ENCODE results near the gene TNXB. TPM values are rescaled to one million over a fixed set of nuclear protein-coding genes. Genes with fewer than 3 reads are reported as not detected.
"Not testable (repeated sequence)": the region's sequence is repeated elsewhere in the genome, so short reads cannot be mapped to it uniquely, and the experiment has no call there.

TNXB gene
- total RNA-seq, 5 donors from 2014 or later (not counting 1 experiment from before 2014, with no cell fraction given), result 8.0 to 20.9 (median 15.4) TPM

GRCh38 chr6:32060966-32061655, 48.0 kb downstream of the TNXB start:
- no peak overlapping the region for H3K27ac ChIP-seq (ENCODE audit: low read length)
- Mint-ChIP-seq H3K4me3 (no peak overlapping the region), H3K36me3 (peaks cover 2% of the 10 kb centered on the region), H3K4me1 (no peaks in the 10 kb centered on the region), H3K9me3 (no peaks in the 10 kb centered on the region), H3K27ac (no peak overlapping the region), H3K27me3 (peaks cover 6% of the 10 kb centered on the region in 2 donors)
- 84% methylated on average over 16 of the region's 28 CpGs for WGBS (ENCODE audit: insufficient coverage)
- no peaks in the 10 kb centered on the region for H3K4me1 ChIP-seq (ENCODE audit: control insufficient read depth in 1 of 2, extremely low read depth in 1 of 2, insufficient read depth in 2 of 2, low read length in 2 of 2)
- no peak overlapping the region for H3K4me3 ChIP-seq (ENCODE audit: control insufficient read depth in 1 of 2, extremely low read depth in 1 of 2, low read length in 1 of 2)
- POLR2A ChIA-PET, result no interaction called here
- no peaks in the 10 kb centered on the region for H3K9me3 ChIP-seq
- ATAC-seq (replicated peaks in 1 of 4) (no peak), DNase-seq (no peak)
- no peaks in the 10 kb centered on the region for H3K36me3 ChIP-seq (ENCODE audit: control insufficient read depth in 2 of 2, extremely low read depth in 1 of 2, insufficient read depth in 1 of 2, low read length in 1 of 2)
- peaks cover 0 to 17% of the 10 kb centered on the region in 2 experiments for H3K27me3 ChIP-seq (replicated peaks in 1 of 2; ENCODE audit: control insufficient read depth in 2 of 2, extremely low read depth in 1 of 2, insufficient read depth in 2 of 2, low read length in 1 of 2)
- CTCF ChIA-PET, result no interaction called here

- Mint-ChIP-seq H3K4me3 (no peak overlapping the region), H3K4me1 (no peaks in the 10 kb centered on the region), H3K27me3 (peaks cover 6 to 8% of the 10 kb centered on the region in 2 donors), H3K27ac (no peak overlapping the region), H3K36me3 (peaks cover 2% of the 10 kb centered on the region), H3K9me3 (no peaks in the 10 kb centered on the region)
- Histone ChIP-seq H3K9me3 (no peaks in the 10 kb centered on the region), H3K27me3 (replicated peaks in 1 of 2; ENCODE audit: control insufficient read depth in 2 of 2, extremely low read depth in 1 of 2, insufficient read depth in 2 of 2, low read length in 1 of 2) (peaks cover 0 to 17% of the 10 kb centered on the region in 2 experiments), H3K4me1 (ENCODE audit: control insufficient read depth in 1 of 2, extremely low read depth in 1 of 2, insufficient read depth in 2 of 2, low read length in 2 of 2) (no peaks in the 10 kb centered on the region), H3K4me3 (ENCODE audit: control insufficient read depth in 1 of 2, extremely low read depth in 1 of 2, low read length in 1 of 2) (no peak overlapping the region), H3K36me3 (ENCODE audit: control insufficient read depth in 2 of 2, extremely low read depth in 1 of 2, insufficient read depth in 1 of 2, low read length in 1 of 2) (no peaks in the 10 kb centered on the region), H3K27ac (ENCODE audit: low read length) (no peak overlapping the region)
- DNase-seq (no peak), ATAC-seq (replicated peaks in 1 of 4) (no peak)
- ChIA-PET POLR2A (no interaction called here), CTCF (no interaction called here)
- WGBS (ENCODE audit: insufficient coverage), result 87% methylated on average over 11 of the region's 11 CpGs
Observed at GRCh38 chr6:32058511-32058963, 50.6 kb downstream of the TNXB start.

GRCh38 chr6:32057966-32058365, 51.2 kb downstream of the TNXB start:
- no peaks in the 10 kb centered on the region for H3K36me3 ChIP-seq (ENCODE audit: control insufficient read depth in 2 of 2, extremely low read depth in 1 of 2, insufficient read depth in 1 of 2, low read length in 1 of 2)
- H3K9me3 ChIP-seq, result no peaks in the 10 kb centered on the region
- ATAC-seq (replicated peaks in 1 of 4) (no peak), DNase-seq (no peak)
- CTCF ChIA-PET, result no interaction called here
- no peak overlapping the region for H3K4me3 Mint-ChIP-seq
- H3K27ac ChIP-seq (ENCODE audit: low read length), result no peak overlapping the region
- H3K9me3 Mint-ChIP-seq, result no peaks in the 10 kb centered on the region
- peaks cover 2% of the 10 kb centered on the region for H3K36me3 Mint-ChIP-seq
- no peak overlapping the region for H3K4me3 ChIP-seq (ENCODE audit: control insufficient read depth in 1 of 2, extremely low read depth in 1 of 2, low read length in 1 of 2)
- peaks cover 0 to 22% of the 10 kb centered on the region in 2 experiments for H3K27me3 ChIP-seq (replicated peaks in 1 of 2; ENCODE audit: control insufficient read depth in 2 of 2, extremely low read depth in 1 of 2, insufficient read depth in 2 of 2, low read length in 1 of 2)
- H3K4me1 Mint-ChIP-seq, result no peaks in the 10 kb centered on the region
- POLR2A ChIA-PET, result no interaction called here
- peaks cover 6 to 8% of the 10 kb centered on the region in 2 donors for H3K27me3 Mint-ChIP-seq
- H3K4me1 ChIP-seq (ENCODE audit: control insufficient read depth in 1 of 2, extremely low read depth in 1 of 2, insufficient read depth in 2 of 2, low read length in 2 of 2), result no peaks in the 10 kb centered on the region
- WGBS (ENCODE audit: insufficient coverage), result 84% methylated on average over 6 of the region's 17 CpGs
- no peak overlapping the region for H3K27ac Mint-ChIP-seq

- no peak overlapping the region for H3K27ac Mint-ChIP-seq
- Histone ChIP-seq H3K27ac (ENCODE audit: low read length) (no peak overlapping the region), H3K27me3 (replicated peaks in 1 of 2; ENCODE audit: control insufficient read depth in 2 of 2, extremely low read depth in 1 of 2, insufficient read depth in 2 of 2, low read length in 1 of 2) (peaks cover 0 to 24% of the 10 kb centered on the region in 2 experiments), H3K4me1 (ENCODE audit: control insufficient read depth in 1 of 2, extremely low read depth in 1 of 2, insufficient read depth in 2 of 2, low read length in 2 of 2) (no peaks in the 10 kb centered on the region), H3K4me3 (ENCODE audit: control insufficient read depth in 1 of 2, extremely low read depth in 1 of 2, low read length in 1 of 2) (no peak overlapping the region), H3K9me3 (no peaks in the 10 kb centered on the region), H3K36me3 (ENCODE audit: control insufficient read depth in 2 of 2, extremely low read depth in 1 of 2, insufficient read depth in 1 of 2, low read length in 1 of 2) (no peaks in the 10 kb centered on the region)
- no peak overlapping the region for H3K4me3 Mint-ChIP-seq
- H3K27me3 Mint-ChIP-seq, result peaks cover 6 to 10% of the 10 kb centered on the region in 2 donors
- POLR2A ChIA-PET, result no interaction called here
- CTCF ChIA-PET, result no interaction called here
- WGBS (ENCODE audit: insufficient coverage), result 100% methylated on average over 3 of the region's 7 CpGs
- peaks cover 2% of the 10 kb centered on the region for H3K36me3 Mint-ChIP-seq
- ATAC-seq (replicated peaks in 1 of 4), result no peak
- DNase-seq, result no peak
- H3K9me3 Mint-ChIP-seq, result no peaks in the 10 kb centered on the region
- H3K4me1 Mint-ChIP-seq, result no peaks in the 10 kb centered on the region
Observed at GRCh38 chr6:32056254-32056653, 52.9 kb downstream of the TNXB start.

- H3K4me1 ChIP-seq (ENCODE audit: control insufficient read depth in 1 of 2, extremely low read depth in 1 of 2, insufficient read depth in 2 of 2, low read length in 2 of 2); ATAC-seq (replicated peaks in 1 of 4); H3K36me3 Mint-ChIP-seq; H3K4me3 ChIP-seq (ENCODE audit: control insufficient read depth in 1 of 2, extremely low read depth in 1 of 2, low read length in 1 of 2); H3K4me3 Mint-ChIP-seq; H3K9me3 Mint-ChIP-seq; H3K27ac ChIP-seq (ENCODE audit: low read length); H3K27ac Mint-ChIP-seq; H3K36me3 ChIP-seq (ENCODE audit: control insufficient read depth in 2 of 2, extremely low read depth in 1 of 2, insufficient read depth in 1 of 2, low read length in 1 of 2); DNase-seq; POLR2A ChIA-PET; H3K27me3 Mint-ChIP-seq; H3K9me3 ChIP-seq; H3K4me1 Mint-ChIP-seq; CTCF ChIA-PET: not testable (repeated sequence)
- WGBS (ENCODE audit: insufficient coverage), result 73% methylated on average over 3 of the region's 21 CpGs
- peaks cover 0 to 24% of the 10 kb centered on the region in 2 experiments for H3K27me3 ChIP-seq (replicated peaks in 1 of 2; ENCODE audit: control insufficient read depth in 2 of 2, extremely low read depth in 1 of 2, insufficient read depth in 2 of 2, low read length in 1 of 2)
Observed at GRCh38 chr6:32055756-32056155, 53.4 kb downstream of the TNXB start.

- H3K4me3 Mint-ChIP-seq; H3K36me3 ChIP-seq (ENCODE audit: control insufficient read depth in 2 of 2, extremely low read depth in 1 of 2, insufficient read depth in 1 of 2, low read length in 1 of 2); DNase-seq; H3K9me3 ChIP-seq; H3K27ac Mint-ChIP-seq; CTCF ChIA-PET; H3K4me1 ChIP-seq (ENCODE audit: control insufficient read depth in 1 of 2, extremely low read depth in 1 of 2, insufficient read depth in 2 of 2, low read length in 2 of 2); POLR2A ChIA-PET; H3K27ac ChIP-seq (ENCODE audit: low read length); ATAC-seq (replicated peaks in 1 of 4); H3K4me1 Mint-ChIP-seq; H3K36me3 Mint-ChIP-seq; H3K4me3 ChIP-seq (ENCODE audit: control insufficient read depth in 1 of 2, extremely low read depth in 1 of 2, low read length in 1 of 2); H3K27me3 Mint-ChIP-seq; H3K9me3 Mint-ChIP-seq: not testable (repeated sequence)
- H3K27me3 ChIP-seq (replicated peaks in 1 of 2; ENCODE audit: control insufficient read depth in 2 of 2, extremely low read depth in 1 of 2, insufficient read depth in 2 of 2, low read length in 1 of 2), result peaks cover 0 to 26% of the 10 kb centered on the region in 2 experiments
- whole genome bisulfite sequencing (ENCODE audit: insufficient coverage), result 91% methylated on average over 8 of the region's 13 CpGs
Observed at GRCh38 chr6:32053314-32053713, 55.8 kb downstream of the TNXB start.

- H3K4me1 Mint-ChIP-seq; H3K27ac Mint-ChIP-seq; H3K27me3 Mint-ChIP-seq; DNase-seq; H3K36me3 ChIP-seq (ENCODE audit: control insufficient read depth in 2 of 2, extremely low read depth in 1 of 2, insufficient read depth in 1 of 2, low read length in 1 of 2); H3K9me3 ChIP-seq; H3K9me3 Mint-ChIP-seq; H3K4me3 Mint-ChIP-seq; H3K27ac ChIP-seq (ENCODE audit: low read length); CTCF ChIA-PET; H3K36me3 Mint-ChIP-seq; POLR2A ChIA-PET; H3K4me1 ChIP-seq (ENCODE audit: control insufficient read depth in 1 of 2, extremely low read depth in 1 of 2, insufficient read depth in 2 of 2, low read length in 2 of 2); ATAC-seq (replicated peaks in 1 of 4); H3K4me3 ChIP-seq (ENCODE audit: control insufficient read depth in 1 of 2, extremely low read depth in 1 of 2, low read length in 1 of 2): not testable (repeated sequence)
- WGBS (ENCODE audit: insufficient coverage), result 86% methylated on average over 17 of the region's 20 CpGs
- peaks cover 0 to 28% of the 10 kb centered on the region in 2 experiments for H3K27me3 ChIP-seq (replicated peaks in 1 of 2; ENCODE audit: control insufficient read depth in 2 of 2, extremely low read depth in 1 of 2, insufficient read depth in 2 of 2, low read length in 1 of 2)
Observed at GRCh38 chr6:32052626-32053025, 56.5 kb downstream of the TNXB start.

All from T-cell (primary cell).